ENCODE measurements around the gene SSR3.

DNA sequence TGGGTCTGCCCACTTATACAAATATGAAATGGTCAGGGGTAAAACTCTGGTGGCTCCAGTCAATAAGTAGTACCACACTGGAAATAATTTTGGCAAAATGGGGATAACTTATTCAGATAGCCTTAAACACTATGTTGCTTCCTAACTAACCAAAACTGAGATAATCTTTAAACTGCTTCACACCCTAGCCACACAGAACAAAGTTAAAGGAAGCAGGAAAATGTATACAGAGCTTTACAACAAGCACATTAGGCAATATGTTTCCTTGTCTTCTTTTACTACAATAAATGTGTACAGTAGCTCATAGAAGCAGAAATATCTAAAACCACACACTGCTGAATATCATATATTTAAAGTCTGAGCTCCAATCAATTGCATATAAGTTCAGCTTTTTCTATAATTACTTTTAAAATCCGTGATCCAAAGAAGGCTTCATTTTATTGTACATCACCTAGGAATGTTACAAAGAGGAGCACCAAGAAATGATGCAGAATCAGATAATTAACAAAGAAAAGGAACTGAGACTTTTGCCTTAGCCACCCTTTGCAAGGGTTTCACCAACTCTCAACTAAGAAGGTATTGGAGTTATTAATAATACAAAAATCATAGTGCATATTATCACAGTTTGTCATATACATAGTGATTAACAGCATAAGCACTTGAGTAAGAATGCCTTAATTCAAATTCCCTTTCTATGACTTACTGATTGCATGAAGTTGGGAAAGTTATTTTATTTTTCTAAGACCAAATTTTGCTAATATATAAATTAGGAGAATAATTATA lies 9.2 kb upstream of the SSR3 start:
- TF ChIP-seq, protein P1, sequence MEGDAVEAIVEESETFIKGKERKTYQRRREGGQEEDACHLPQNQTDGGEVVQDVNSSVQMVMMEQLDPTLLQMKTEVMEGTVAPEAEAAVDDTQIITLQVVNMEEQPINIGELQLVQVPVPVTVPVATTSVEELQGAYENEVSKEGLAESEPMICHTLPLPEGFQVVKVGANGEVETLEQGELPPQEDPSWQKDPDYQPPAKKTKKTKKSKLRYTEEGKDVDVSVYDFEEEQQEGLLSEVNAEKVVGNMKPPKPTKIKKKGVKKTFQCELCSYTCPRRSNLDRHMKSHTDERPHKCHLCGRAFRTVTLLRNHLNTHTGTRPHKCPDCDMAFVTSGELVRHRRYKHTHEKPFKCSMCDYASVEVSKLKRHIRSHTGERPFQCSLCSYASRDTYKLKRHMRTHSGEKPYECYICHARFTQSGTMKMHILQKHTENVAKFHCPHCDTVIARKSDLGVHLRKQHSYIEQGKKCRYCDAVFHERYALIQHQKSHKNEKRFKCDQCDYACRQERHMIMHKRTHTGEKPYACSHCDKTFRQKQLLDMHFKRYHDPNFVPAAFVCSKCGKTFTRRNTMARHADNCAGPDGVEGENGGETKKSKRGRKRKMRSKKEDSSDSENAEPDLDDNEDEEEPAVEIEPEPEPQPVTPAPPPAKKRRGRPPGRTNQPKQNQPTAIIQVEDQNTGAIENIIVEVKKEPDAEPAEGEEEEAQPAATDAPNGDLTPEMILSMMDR (IDR thresholded peaks at IDR 0.05): no peak
- no peak for TF ChIP-seq POLR2A (IDR thresholded peaks at IDR 0.05)

Data from thyroid gland (tissue), 4 donors.